Fibroblast of lung (primary cell): ENCODE measurements around the gene GUCY1A2. TPM values are rescaled to one million over a fixed set of nuclear protein-coding genes. Genes with fewer than 3 reads are reported as not detected.

ENCODE experiments used
- DNase-seq, 2 donors: peaks; one replicate each; pipeline versions ENCODE4 v3.0.0 to v3.0.0-alpha.2; 2010; ENCODE audit warnings: low read depth in 2 of 2
- H2AFZ ChIP-seq: 2 replicates; pipeline ENCODE4 v1.5.1; 2012; ENCODE audit warnings: low read length, control low read depth, inconsistent platforms
- H3K27ac ChIP-seq: 2 replicates; pipeline ENCODE4 v1.5.1; 2011; ENCODE audit warnings: low read length, control low read depth; ENCODE audit not compliant: insufficient read depth
- H3K27me3 ChIP-seq: 2 replicates; pipeline ENCODE4 v1.5.1; 2011; ENCODE audit warnings: mild to moderate bottlenecking, low read length; ENCODE audit not compliant: control insufficient read depth, insufficient read depth
- H3K36me3 ChIP-seq: 2 replicates; pipeline ENCODE4 v1.5.1; 2011; ENCODE audit warnings: low read length; ENCODE audit not compliant: control insufficient read depth, insufficient read depth
- H3K4me1 ChIP-seq: 2 replicates; pipeline ENCODE4 v1.5.1; 2011; ENCODE audit warnings: low read length; ENCODE audit not compliant: control insufficient read depth, insufficient read depth; ENCODE audit errors: extremely low read depth
- H3K4me2 ChIP-seq: 2 replicates; pipeline ENCODE4 v1.5.1; 2011; ENCODE audit warnings: low read length, control low read depth; ENCODE audit not compliant: insufficient read depth; ENCODE audit errors: extremely low read depth
- H3K4me3 ChIP-seq, 4 experiments: fragments of 200-600 bp in 1 of 4; sonication (generic) in 1 of 4; replicated peaks in 1 of 4; 2 replicates each; pipeline ENCODE4 v1.5.1; 2011 to 2016; ENCODE audit warnings: low read length in 4 of 4, low read depth in 3 of 4, mild to moderate bottlenecking in 3 of 4, control low read depth in 2 of 4, inconsistent platforms in 1 of 4, mixed read lengths in 1 of 4; ENCODE audit not compliant: insufficient read depth in 1 of 4; ENCODE audit errors: control extremely low read depth in 1 of 4
- H3K79me2 ChIP-seq: 2 replicates; pipeline ENCODE4 v1.5.1; 2012; ENCODE audit warnings: mild to moderate bottlenecking, low read length, inconsistent platforms; ENCODE audit not compliant: control insufficient read depth, insufficient read depth
- H3K9ac ChIP-seq: 2 replicates; pipeline ENCODE4 v1.5.1; 2011; ENCODE audit warnings: mild to moderate bottlenecking, low read length, control low read depth; ENCODE audit not compliant: insufficient read depth
- H3K9me3 ChIP-seq: 2 replicates; pipeline ENCODE4 v1.5.1; 2012; ENCODE audit warnings: low read depth, low read length; ENCODE audit not compliant: control insufficient read depth, insufficient read depth
- H4K20me1 ChIP-seq: 2 replicates; pipeline ENCODE4 v1.5.1; 2011; ENCODE audit warnings: low read length; ENCODE audit not compliant: control insufficient read depth, insufficient read depth; ENCODE audit errors: extremely low read depth
- CTCF ChIP-seq, 2 donors: IDR thresholded peaks in 1 of 2; conservative IDR thresholded peaks in 1 of 2; 1 replicate in 1 of 2; 2 replicates in 1 of 2; pipeline ENCODE4 v1.5.1; 2011 to 2012; ENCODE audit warnings: low read length in 2 of 2, control low read depth in 1 of 2, inconsistent platforms in 1 of 2, low read depth in 1 of 2, mild to moderate bottlenecking in 1 of 2
- EZH2 ChIP-seq: IDR thresholded peaks from 2 replicates; pipeline ENCODE4 v1.5.1; 2012; ENCODE audit warnings: low read length, control low read depth, mild to moderate bottlenecking; ENCODE audit errors: missing control alignments
- polyA plus RNA-seq, 2 donors: library from polyadenylated mRNA; depleted of rRNA in 1 of 2; stranded (reverse) in 1 of 2; unstranded in 1 of 2; fragments of >200 nt; gene quantifications; 2 replicates each; pipeline ENCODE4 v1.2.1, GENCODE V29; 2011 to 2012; ENCODE audit warnings: missing spikeins in 1 of 2
- total RNA-seq: library from RNA; depleted of rRNA; stranded (reverse); fragments of >200 nt; gene quantifications from 2 replicates; pipeline ENCODE4 v1.2.1, GENCODE V29; 2014

The GUCY1A2 gene
- total and polyA plus RNA-seq, 2 donors (not counting 1 experiment from before 2014, with no cell fraction given): 0.50 to 1.4 TPM

- DNase-seq: peak in 1 of 2 donors; percentile 23
- H3K9me3 ChIP-seq: no peaks in the 10 kb centered on the region
- no peak overlapping the region for H3K9ac ChIP-seq
- no peaks in the 10 kb centered on the region for H3K36me3 ChIP-seq
- no peaks in the 10 kb centered on the region for H3K4me1 ChIP-seq
- no peak overlapping the region for H2AFZ ChIP-seq
- H3K79me2 ChIP-seq: no peaks in the 10 kb centered on the region
- no peaks in the 10 kb centered on the region for H3K27me3 ChIP-seq
- TF ChIP-seq EZH2: no peak
- TF ChIP-seq CTCF (conservative IDR thresholded peaks at IDR 0.05 in 1 of 2, IDR thresholded peaks at IDR 0.05 in 1 of 2; ENCODE audit: low read depth in 1 of 2, low read length in 2 of 2): no peak
- H4K20me1 ChIP-seq: no peaks in the 10 kb centered on the region
- no peak overlapping the region for H3K4me3 ChIP-seq
- no peak overlapping the region for H3K27ac ChIP-seq
- no peak overlapping the region for H3K4me2 ChIP-seq
Measured at GRCh38 chr11:106999196-106999595, 19.1 kb downstream of the GUCY1A2 start.

GRCh38 chr11:106998916-106999188 is 19.4 kb downstream of the GUCY1A2 start:
- H2AFZ ChIP-seq: no peak overlapping the region
- H3K9ac ChIP-seq: no peak overlapping the region

GRCh38 chr11:106998116-106998915 is 20.0 kb downstream of the GUCY1A2 start:
- no peak overlapping the region for H2AFZ ChIP-seq
- H3K9me3 ChIP-seq: no peaks in the 10 kb centered on the region
- H3K4me3 ChIP-seq: no peak overlapping the region
- H4K20me1 ChIP-seq: no peaks in the 10 kb centered on the region
- no peaks in the 10 kb centered on the region for H3K79me2 ChIP-seq
- H3K4me1 ChIP-seq: no peaks in the 10 kb centered on the region
- H3K27ac ChIP-seq: peak overlapping the region; percentile 2
- H3K4me2 ChIP-seq: no peak overlapping the region
- H3K9ac ChIP-seq: no peak overlapping the region
- H3K36me3 ChIP-seq: no peaks in the 10 kb centered on the region
- DNase-seq: peak; percentile 74 to 75
- TF ChIP-seq EZH2 (no peak), CTCF (conservative IDR thresholded peaks at IDR 0.05 in 1 of 2, IDR thresholded peaks at IDR 0.05 in 1 of 2; ENCODE audit: low read depth in 1 of 2, low read length in 2 of 2) (no peak)
- H3K27me3 ChIP-seq: no peaks in the 10 kb centered on the region

More at GRCh38 chr11:106998916-106999188, 19.4 kb downstream of the GUCY1A2 start:
- Histone ChIP-seq H3K27me3 (no peaks in the 10 kb centered on the region), H3K4me3 (no peak overlapping the region), H3K9me3 (no peaks in the 10 kb centered on the region), H3K27ac (no peak overlapping the region), H3K79me2 (no peaks in the 10 kb centered on the region), H3K4me1 (no peaks in the 10 kb centered on the region), H3K36me3 (no peaks in the 10 kb centered on the region), H3K4me2 (no peak overlapping the region), H4K20me1 (no peaks in the 10 kb centered on the region)
- TF ChIP-seq CTCF (conservative IDR thresholded peaks at IDR 0.05 in 1 of 2, IDR thresholded peaks at IDR 0.05 in 1 of 2; ENCODE audit: low read depth in 1 of 2, low read length in 2 of 2) (no peak), EZH2 (no peak)
- no peak for DNase-seq
